HepG2 (cell line): Measurements from ENCODE around the gene GPBAR1. TPM values are rescaled to one million over a fixed set of nuclear protein-coding genes. Genes with fewer than 3 reads are reported as not detected.

Source experiments
- FOXO1 ChIP-seq: sonication (generic); formaldehyde crosslinking; IDR thresholded peaks from 2 replicates; pipeline ENCODE4 v1.4.0; 2020; ENCODE audit warnings: missing genetic modification reagents
- HHEX ChIP-seq: IDR thresholded peaks from 2 replicates; pipeline ENCODE4 v1.6.1; 2016; ENCODE audit warnings: control low read depth
- HOXA5 ChIP-seq: sonication (generic); formaldehyde crosslinking; IDR thresholded peaks from 2 replicates; pipeline ENCODE4 v1.4.0; 2020; ENCODE audit warnings: missing genetic modification reagents
- MED1 ChIP-seq: sonication (generic); formaldehyde crosslinking; IDR thresholded peaks from 2 replicates; pipeline ENCODE4 v1.4.0; 2020; ENCODE audit warnings: missing genetic modification reagents
- SPEN ChIP-seq: sonication (generic); formaldehyde crosslinking; IDR thresholded peaks from 2 replicates; pipeline ENCODE4 v1.5.1; 2020; ENCODE audit warnings: low read depth, mild to moderate bottlenecking, missing genetic modification reagents
- ZNF230 ChIP-seq: sonication (generic); formaldehyde crosslinking; IDR thresholded peaks from 2 replicates; pipeline ENCODE4 v1.4.0; 2020; ENCODE audit warnings: mild to moderate bottlenecking, missing genetic modification reagents
- ZNF30 ChIP-seq: sonication (generic); formaldehyde crosslinking; IDR thresholded peaks from 2 replicates; pipeline ENCODE4 v1.5.0; 2020; ENCODE audit warnings: mild to moderate bottlenecking, missing genetic modification reagents
- ZNF687 ChIP-seq: sonication (generic); formaldehyde crosslinking; IDR thresholded peaks from 2 replicates; pipeline ENCODE4 v1.5.1; 2020; ENCODE audit warnings: mild to moderate bottlenecking, missing genetic modification reagents, moderate library complexity
- ZNF781 ChIP-seq: sonication (generic); formaldehyde crosslinking; IDR thresholded peaks from 2 replicates; pipeline ENCODE4 v1.5.1; 2020; ENCODE audit warnings: borderline replicate concordance, mild to moderate bottlenecking, missing genetic modification reagents; ENCODE audit errors: not compliant biosample characterization
- polyA plus RNA-seq, 8 experiments: library from polyadenylated mRNA; depleted of rRNA in 3 of 8; stranded (reverse) in 7 of 8; unstranded in 1 of 8; fragments of >200 nt; fragmentation: Illumina TruSeq in 4 of 8; extraction: Trizol in 4 of 8; gene quantifications; 2 replicates each; pipeline versions ENCODE4 v1.2.1 to v1.2.3, GENCODE V29; 2011 to 2016; ENCODE audit warnings: low read depth in 4 of 8, missing spikeins in 1 of 8, mixed read lengths in 1 of 8; ENCODE audit not compliant: insufficient read depth in 1 of 8
- total RNA-seq, 5 experiments: library from RNA; depleted of rRNA; stranded (reverse); fragments of >200 nt; fragmentation: Illumina TruSeq; extraction: Trizol; gene quantifications; 2 replicates each; pipeline ENCODE4 v1.2.3, GENCODE V29; 2016; ENCODE audit warnings: low read depth in 1 of 5

The GPBAR1 gene
- total and polyA plus RNA-seq, 2 of the 13 experiments (the other 11 are each of a cell fraction or from before 2014, with no cell fraction given), result 0.05 to 0.09 TPM

- TF ChIP-seq MED1 (CRISPR knock-in tag), result peak; percentile 70; the same call in 1 of the 2 replicates
- TF ChIP-seq ZNF781 (CRISPR knock-in tag), result no peak
- TF ChIP-seq HHEX (CRISPR knock-in tag), result no peak
- TF ChIP-seq SPEN (CRISPR knock-in tag), result peak; percentile 36; the same call in 1 of the 2 replicates
- peak; percentile 15; the same call in 1 of the 2 replicates for TF ChIP-seq FOXO1 (CRISPR knock-in tag)
- TF ChIP-seq HOXA5 (CRISPR knock-in tag), result no peak
- 0 out of 2 replicates have a peak, but pooled peaks have one; percentile 5 for TF ChIP-seq ZNF687 (CRISPR knock-in tag)
- no peak for TF ChIP-seq ZNF30 (CRISPR knock-in tag)
- no peak for TF ChIP-seq ZNF230
These were observed 50.2 kb downstream of the GPBAR1 start (continued) for GRCh38 chr2:218310853-218311540.
